GM18907 (cell line): ENCODE measurements around the gene DNAH10.

ENCODE experiments used
- ATAC-seq: cut with Tn5 transposase; IDR thresholded peaks from one replicate; pipeline ENCODE4 v1.9.1; 2021; ENCODE audit warnings: mild to moderate bottlenecking, moderate library complexity; ENCODE audit not compliant: unreplicated experiment

Gene DNAH10

DNA sequence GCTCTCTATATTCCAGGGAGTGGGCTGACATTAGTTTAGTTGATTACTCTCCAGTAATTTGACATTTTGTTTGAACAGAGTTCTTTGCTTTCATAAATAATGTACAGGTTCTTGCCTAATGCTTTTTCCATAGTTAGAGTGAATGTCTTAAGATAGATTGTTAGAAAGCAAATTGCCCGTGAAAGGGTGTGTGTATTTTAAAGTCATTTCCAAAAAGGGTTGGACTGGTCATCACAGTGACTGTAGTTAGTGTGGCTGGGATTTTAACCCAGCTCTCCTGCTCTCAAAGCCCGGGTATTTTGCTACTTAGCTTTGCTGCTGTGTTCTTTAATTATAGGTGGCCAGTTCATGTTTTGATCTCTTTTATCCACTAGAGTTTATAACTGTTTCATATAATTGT, 74.2 kb downstream of the DNAH10 start:
- ATAC-seq = no peak

GRCh38 chr12:123839826-123840225, 77.7 kb downstream of the DNAH10 start:
- ATAC-seq = no peak

GRCh38 chr12:123840765-123841425, 78.8 kb downstream of the DNAH10 start:
- no peak for ATAC-seq

GRCh38 chr12:123843912-123844748, 82.0 kb downstream of the DNAH10 start:
- ATAC-seq = no peak

DNA sequence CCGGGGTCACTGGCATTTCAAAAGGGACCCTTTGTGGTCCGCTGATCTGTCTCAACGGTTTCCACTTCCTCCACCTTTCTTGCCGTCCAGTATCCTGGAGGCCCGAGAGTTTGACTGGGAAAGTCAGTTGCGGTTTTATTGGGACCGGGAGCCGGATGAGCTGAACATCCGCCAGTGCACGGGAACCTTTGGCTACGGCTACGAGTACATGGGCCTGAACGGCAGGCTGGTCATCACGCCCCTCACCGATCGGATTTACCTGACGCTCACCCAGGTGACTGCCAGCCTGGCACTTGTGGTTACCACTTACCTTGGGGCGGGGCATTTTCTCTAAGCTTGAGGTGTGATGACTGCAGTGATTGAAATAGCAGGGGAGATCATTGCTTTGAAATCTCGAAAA, 83.8 kb downstream of the DNAH10 start:
- no peak for ATAC-seq

- no peak for ATAC-seq
These were observed 84.2 kb downstream of the DNAH10 start for GRCh38 chr12:123846340-123846739.

DNA sequence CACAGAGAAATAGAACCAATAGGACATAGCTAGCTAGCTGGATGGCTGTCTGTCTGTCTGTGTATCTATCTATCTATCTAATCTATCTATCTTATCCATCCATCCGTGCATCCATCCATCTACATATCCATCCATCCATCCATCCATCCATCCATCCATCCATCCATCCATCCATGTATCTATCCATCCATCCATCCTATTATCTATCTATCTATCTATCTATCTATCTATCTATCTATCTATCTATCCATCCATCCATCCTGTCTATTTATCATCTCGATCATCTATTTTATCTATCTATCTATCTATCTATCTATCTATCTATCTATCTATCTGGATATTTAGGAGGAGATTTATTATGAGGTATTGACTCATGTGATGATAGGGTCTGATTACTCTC, 84.9 kb downstream of the DNAH10 start:
- no peak for ATAC-seq

GRCh38 chr12:123847876-123848275, 85.8 kb downstream of the DNAH10 start:
- ATAC-seq = no peak

- ATAC-seq = no peak
These were observed 87.4 kb downstream of the DNAH10 start for GRCh38 chr12:123849517-123849916.

- no peak for ATAC-seq
These were observed 88.4 kb downstream of the DNAH10 start for GRCh38 chr12:123850246-123851134.

GRCh38 chr12:123853396-123854070, 91.4 kb downstream of the DNAH10 start:
- ATAC-seq = no peak

DNA sequence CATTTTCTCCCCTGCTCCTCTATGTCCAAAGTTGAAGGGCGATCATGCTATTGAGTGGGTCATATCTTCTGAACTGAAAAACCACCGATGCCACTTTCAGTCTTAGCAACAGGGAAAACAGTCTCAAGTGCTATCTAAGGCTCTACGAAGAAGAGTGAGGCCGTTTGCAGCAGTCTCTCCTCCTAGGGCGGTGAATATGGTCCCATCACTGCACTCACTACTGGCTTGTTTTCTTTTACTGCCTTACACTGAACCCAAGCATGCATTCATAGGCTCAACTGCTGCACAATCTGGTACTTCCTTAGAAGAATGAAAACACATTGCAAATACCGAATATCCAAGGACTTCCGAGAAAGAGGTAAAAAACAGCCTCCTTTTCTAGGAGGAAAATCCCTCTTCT, 92.1 kb downstream of the DNAH10 start:
- ATAC-seq = no peak

GRCh38 chr12:123854918-123855317, 92.8 kb downstream of the DNAH10 start:
- ATAC-seq = no peak

DNA sequence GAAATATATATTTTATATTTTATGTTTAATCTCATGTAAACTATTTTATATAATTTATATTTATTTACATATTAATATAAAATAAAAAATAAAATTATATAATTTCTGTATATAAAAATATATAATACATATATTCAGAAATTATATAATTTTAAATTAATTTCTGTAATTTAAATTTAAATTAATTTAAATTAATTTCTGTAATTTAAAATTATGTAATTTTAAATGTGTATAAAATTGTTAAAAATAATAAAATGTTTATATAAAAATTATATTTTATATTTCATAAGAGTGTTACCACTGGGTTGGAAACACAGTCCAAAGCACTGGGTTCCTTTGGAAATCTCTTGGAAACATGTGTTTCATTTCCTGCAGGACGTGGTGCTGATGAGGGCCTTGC, 94.6 kb downstream of the DNAH10 start:
- ATAC-seq = no peak

GRCh38 chr12:123858176-123858575, 96.1 kb downstream of the DNAH10 start:
- no peak for ATAC-seq

DNA sequence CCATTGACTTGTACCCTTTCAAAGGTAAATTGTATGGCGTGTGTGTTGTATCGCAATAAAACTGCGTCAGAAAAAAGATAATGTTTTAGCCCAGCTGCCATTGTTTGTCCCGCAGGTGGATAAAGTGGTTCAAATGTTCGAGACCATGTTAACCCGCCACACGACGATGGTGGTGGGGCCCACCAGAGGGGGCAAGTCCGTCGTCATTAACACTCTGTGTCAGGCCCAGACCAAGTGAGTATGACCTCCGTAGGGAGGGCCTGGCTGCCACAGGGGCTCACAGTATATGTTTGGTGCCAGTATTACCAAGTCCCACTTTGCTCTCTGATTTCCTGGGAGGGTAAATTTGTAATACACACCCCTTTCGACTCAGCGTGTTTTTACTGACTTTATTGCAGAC, 96.9 kb downstream of the DNAH10 start:
- ATAC-seq = no peak

DNA sequence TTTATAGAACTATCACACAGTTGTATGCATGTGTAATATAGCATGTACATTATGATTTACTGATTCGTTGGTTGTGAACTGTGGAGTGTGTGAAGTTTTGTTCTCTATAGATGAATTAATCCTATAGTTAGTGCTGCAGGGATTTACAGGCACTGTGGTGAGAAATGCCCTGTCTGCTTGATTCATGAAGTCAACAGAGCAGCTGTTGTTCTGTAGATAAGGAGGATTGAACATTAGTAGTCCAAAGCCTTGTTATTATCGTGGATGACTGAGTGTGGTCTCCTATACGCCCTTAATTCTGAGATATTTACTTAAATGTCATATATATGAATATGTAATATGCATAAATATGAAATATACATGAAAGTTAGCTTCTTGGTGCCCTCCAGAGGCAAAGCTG, 98.3 kb downstream of the DNAH10 start:
- ATAC-seq = no peak

- no peak for ATAC-seq
These were observed 99.3 kb downstream of the DNAH10 start for GRCh38 chr12:123861392-123861791.

DNA sequence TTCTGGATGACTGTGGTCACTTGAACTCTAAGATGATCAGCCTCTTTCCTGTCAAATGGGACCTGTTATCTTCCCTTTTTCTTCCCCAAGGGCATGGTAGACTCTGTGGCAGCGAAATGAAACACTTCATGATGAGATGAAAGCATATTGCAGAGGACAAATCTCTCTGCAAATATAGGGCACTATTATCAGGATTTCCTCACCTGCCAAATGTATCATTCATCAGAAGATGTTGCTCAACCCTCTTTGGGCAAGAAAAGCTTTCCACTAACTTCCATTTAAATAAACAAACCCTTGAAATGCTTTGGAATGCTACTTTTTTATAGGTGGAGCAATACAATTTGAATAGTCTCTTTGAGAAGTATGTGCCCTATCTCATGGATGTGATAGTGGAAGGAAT, 105.0 kb downstream of the DNAH10 start:
- no peak for ATAC-seq

DNA sequence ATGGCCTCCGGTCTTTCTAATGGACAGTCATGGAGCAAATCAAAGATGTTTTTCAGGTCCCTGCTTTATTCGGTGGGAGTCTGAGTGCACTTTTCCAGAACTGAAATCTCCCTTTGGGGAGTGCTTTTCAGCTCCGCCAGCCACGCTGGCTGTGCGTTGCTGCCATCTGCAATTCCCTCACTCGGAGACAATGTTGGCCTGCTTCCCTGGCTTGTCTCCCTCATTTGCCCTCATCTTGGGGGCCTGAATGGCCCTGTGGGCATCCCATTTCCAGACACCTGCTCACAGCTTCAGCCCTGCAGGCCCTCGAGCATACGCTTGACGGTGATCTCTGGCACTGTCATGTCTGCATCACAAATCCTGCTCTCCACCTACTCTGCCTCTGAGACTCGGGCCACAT, 106.7 kb downstream of the DNAH10 start:
- ATAC-seq = no peak

- no peak for ATAC-seq
These were observed 111.7 kb downstream of the DNAH10 start for GRCh38 chr12:123873793-123874192.
